Choroid plexus epithelial cell (primary cell): ENCODE results near the gene NOS3.
A peak's percentile ranks its signal among the peaks of the same experiment; 100 is the strongest.

ENCODE experiments used
- DNase-seq: peaks from one replicate; pipeline ENCODE4 v3.0.0-alpha.2; 2010; ENCODE audit warnings: low read depth
- H3K4me3 ChIP-seq: 2 replicates; pipeline ENCODE4 v1.5.1; 2011; ENCODE audit warnings: low read depth, mild to moderate bottlenecking, control low read depth, low read length, moderate library complexity
- TF ChIP-seq, protein P1 (sequence below): conservative IDR thresholded peaks from 2 replicates; pipeline ENCODE4 v1.5.1; 2011; ENCODE audit warnings: low read depth, mild to moderate bottlenecking, control low read depth, inconsistent platforms, low read length, moderate library complexity

The NOS3 gene

DNA sequence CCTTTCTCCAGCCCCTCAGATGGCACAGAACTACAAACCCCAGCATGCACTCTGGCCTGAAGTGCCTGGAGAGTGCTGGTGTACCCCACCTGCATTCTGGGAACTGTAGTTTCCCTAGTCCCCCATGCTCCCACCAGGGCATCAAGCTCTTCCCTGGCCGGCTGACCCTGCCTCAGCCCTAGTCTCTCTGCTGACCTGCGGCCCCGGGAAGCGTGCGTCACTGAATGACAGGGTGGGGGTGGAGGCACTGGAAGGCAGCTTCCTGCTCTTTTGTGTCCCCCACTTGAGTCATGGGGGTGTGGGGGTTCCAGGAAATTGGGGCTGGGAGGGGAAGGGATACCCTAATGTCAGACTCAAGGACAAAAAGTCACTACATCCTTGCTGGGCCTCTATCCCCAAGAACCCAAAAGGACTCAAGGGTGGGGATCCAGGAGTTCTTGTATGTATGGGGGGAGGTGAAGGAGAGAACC lies 2.1 kb downstream of the NOS3 start:
- TF ChIP-seq, protein P1, sequence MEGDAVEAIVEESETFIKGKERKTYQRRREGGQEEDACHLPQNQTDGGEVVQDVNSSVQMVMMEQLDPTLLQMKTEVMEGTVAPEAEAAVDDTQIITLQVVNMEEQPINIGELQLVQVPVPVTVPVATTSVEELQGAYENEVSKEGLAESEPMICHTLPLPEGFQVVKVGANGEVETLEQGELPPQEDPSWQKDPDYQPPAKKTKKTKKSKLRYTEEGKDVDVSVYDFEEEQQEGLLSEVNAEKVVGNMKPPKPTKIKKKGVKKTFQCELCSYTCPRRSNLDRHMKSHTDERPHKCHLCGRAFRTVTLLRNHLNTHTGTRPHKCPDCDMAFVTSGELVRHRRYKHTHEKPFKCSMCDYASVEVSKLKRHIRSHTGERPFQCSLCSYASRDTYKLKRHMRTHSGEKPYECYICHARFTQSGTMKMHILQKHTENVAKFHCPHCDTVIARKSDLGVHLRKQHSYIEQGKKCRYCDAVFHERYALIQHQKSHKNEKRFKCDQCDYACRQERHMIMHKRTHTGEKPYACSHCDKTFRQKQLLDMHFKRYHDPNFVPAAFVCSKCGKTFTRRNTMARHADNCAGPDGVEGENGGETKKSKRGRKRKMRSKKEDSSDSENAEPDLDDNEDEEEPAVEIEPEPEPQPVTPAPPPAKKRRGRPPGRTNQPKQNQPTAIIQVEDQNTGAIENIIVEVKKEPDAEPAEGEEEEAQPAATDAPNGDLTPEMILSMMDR: no peak
- peak; percentile 63 for DNase-seq
- H3K4me3 ChIP-seq: no peak overlapping the region

DNA sequence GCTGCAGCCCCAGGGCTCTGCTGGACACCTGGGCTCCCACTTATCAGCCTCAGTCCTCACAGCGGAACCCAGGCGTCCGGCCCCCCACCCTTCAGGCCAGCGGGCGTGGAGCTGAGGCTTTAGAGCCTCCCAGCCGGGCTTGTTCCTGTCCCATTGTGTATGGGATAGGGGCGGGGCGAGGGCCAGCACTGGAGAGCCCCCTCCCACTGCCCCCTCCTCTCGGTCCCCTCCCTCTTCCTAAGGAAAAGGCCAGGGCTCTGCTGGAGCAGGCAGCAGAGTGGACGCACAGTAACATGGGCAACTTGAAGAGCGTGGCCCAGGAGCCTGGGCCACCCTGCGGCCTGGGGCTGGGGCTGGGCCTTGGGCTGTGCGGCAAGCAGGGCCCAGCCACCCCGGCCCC lies 2.7 kb downstream of the NOS3 start:
- TF ChIP-seq, protein P1: no peak
- no peak for DNase-seq
- H3K4me3 ChIP-seq: no peak overlapping the region

GRCh38 chr7:150994141-150994837 lies 3.5 kb downstream of the NOS3 start:
- no peak for DNase-seq
- no peak overlapping the region for H3K4me3 ChIP-seq
- TF ChIP-seq, protein P1: no peak

GRCh38 chr7:150994838-150995510 lies 4.2 kb downstream of the NOS3 start:
- TF ChIP-seq, protein P1: no peak
- no peak overlapping the region for H3K4me3 ChIP-seq
- no peak for DNase-seq

DNA sequence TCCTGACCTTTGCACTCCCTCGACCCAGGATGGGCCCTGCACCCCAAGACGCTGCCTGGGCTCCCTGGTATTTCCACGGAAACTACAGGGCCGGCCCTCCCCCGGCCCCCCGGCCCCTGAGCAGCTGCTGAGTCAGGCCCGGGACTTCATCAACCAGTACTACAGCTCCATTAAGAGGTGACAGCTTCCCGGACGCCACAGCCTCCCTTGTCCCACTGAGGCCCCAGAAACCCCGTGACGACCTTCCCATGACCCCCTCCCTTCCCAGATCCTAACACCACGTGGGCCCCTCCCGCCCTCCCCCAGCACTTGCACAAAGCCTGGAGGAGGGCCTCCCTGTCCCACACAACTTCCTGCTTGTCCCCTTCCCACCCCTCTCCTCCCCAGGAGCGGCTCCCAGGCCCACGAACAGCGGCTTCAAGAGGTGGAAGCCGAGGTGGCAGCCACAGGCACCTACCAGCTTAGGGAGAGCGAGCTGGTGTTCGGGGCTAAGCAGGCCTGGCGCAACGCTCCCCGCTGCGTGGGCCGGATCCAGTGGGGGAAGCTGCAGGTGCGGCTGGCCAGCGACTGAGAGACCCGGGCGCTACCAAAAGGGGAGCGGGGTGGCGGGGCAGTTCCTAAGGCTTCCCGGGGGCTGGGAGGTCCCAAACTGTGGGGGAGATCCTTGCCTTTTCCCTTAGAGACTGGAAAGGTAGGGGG lies 5.7 kb downstream of the NOS3 start:
- TF ChIP-seq, protein P1: no peak
- DNase-seq: no peak
- H3K4me3 ChIP-seq: no peak overlapping the region

DNA sequence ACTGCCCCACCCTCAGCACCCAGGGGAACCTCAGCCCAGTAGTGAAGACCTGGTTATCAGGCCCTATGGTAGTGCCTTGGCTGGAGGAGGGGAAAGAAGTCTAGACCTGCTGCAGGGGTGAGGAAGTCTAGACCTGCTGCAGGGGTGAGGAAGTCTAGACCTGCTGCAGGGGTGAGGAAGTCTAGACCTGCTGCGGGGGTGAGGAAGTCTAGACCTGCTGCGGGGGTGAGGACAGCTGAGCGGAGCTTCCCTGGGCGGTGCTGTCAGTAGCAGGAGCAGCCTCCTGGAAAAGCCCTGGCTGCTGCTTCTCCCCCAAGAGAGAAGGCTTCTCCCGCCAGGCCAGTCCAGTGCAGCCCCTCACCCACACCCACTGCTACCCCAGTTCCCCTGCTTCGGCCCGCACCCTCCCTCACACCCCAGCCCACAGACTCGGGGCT lies 6.3 kb downstream of the NOS3 start:
- TF ChIP-seq, protein P1: no peak
- DNase-seq: no peak
- H3K4me3 ChIP-seq: no peak overlapping the region
